ENCODE results near the gene CRYL1. TPM values are rescaled to one million over a fixed set of nuclear protein-coding genes. Genes with fewer than 3 reads are reported as not detected.

The CRYL1 gene
- total RNA-seq, 1 donor from 2014 or later, result 3.6 TPM

DNA sequence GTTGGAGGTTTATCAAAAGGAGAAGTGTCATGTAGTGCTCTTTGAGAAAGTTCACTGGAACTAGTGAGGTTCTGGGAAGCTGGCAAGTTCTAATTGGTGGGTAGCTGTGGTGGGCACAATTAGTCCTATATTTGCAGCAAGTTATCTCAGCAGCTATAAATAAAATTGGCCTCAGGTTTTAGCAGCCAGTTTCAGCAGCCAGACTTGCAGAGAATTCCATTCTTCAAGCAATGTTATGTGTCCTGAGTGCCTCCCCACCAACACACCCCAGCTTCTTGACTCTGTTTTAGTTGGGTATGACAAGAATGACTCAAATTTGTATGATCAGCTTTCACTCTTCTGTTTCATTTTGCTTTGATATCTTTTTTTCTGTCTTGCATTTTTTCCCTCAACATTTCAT, 46.0 kb upstream of the CRYL1 start:
- DNase-seq (ENCODE audit: low spot score), result no peak
- peaks cover 10% of the 10 kb centered on the region for H3F3A ChIP-seq (ENCODE audit: low read depth)
- peaks cover 9% of the 10 kb centered on the region for H3K4me1 Mint-ChIP-seq
- H3K27me3 Mint-ChIP-seq (ENCODE audit: insufficient read depth, low read depth), result peaks cover 4% of the 10 kb centered on the region
- no peak overlapping the region for H3K27ac ChIP-seq
- H3K36me3 Mint-ChIP-seq, result peaks cover 50% of the 10 kb centered on the region
- no peak overlapping the region for H3K27ac Mint-ChIP-seq
- H3K36me3 ChIP-seq, result peaks cover 4% of the 10 kb centered on the region
- no peaks in the 10 kb centered on the region for H4K20me1 ChIP-seq (ENCODE audit: low read depth)
- peaks cover 14% of the 10 kb centered on the region for H3K79me2 ChIP-seq (ENCODE audit: low read depth)
- no peak overlapping the region for H2AFZ ChIP-seq (replicated peaks)
- no peaks in the 10 kb centered on the region for H3K27me3 ChIP-seq
- no peaks in the 10 kb centered on the region for H3K9me3 ChIP-seq (ENCODE audit: low read depth)
- H3K9me3 Mint-ChIP-seq, result peaks cover 32% of the 10 kb centered on the region
- TF ChIP-seq, protein P1, sequence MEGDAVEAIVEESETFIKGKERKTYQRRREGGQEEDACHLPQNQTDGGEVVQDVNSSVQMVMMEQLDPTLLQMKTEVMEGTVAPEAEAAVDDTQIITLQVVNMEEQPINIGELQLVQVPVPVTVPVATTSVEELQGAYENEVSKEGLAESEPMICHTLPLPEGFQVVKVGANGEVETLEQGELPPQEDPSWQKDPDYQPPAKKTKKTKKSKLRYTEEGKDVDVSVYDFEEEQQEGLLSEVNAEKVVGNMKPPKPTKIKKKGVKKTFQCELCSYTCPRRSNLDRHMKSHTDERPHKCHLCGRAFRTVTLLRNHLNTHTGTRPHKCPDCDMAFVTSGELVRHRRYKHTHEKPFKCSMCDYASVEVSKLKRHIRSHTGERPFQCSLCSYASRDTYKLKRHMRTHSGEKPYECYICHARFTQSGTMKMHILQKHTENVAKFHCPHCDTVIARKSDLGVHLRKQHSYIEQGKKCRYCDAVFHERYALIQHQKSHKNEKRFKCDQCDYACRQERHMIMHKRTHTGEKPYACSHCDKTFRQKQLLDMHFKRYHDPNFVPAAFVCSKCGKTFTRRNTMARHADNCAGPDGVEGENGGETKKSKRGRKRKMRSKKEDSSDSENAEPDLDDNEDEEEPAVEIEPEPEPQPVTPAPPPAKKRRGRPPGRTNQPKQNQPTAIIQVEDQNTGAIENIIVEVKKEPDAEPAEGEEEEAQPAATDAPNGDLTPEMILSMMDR (IDR thresholded peaks at IDR 0.05), result no peak
- no peak for TF ChIP-seq EZH2phosphoT487 (IDR thresholded peaks at IDR 0.05)
- no peak for TF ChIP-seq EZH2 (IDR thresholded peaks at IDR 0.05)
- H3K4me2 ChIP-seq, result no peak overlapping the region
- no peak overlapping the region for H3K4me3 ChIP-seq
- H3K4me3 Mint-ChIP-seq, result no peak overlapping the region
- H3K4me1 ChIP-seq, result peaks cover 7% of the 10 kb centered on the region
- no peak overlapping the region for H3K9ac ChIP-seq

DNA sequence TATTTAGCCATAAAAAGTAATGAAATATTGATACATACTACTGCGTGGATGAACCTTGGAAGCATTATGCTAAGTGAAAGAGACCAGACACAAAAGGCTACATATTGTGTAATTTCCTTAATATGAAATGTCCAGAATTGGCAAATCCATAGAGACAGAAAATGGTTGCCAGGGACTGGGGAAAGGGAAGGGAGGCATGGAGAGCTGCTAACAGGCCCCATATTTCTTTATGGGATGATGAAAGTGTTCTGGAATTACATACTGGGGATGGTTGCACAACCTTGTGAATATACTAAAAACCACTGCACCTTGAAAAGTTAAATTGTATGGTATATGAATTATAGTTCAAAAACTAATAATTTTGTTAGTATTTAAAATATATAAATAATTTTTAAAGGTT, 44.9 kb upstream of the CRYL1 start:
- H3K4me3 Mint-ChIP-seq, result no peak overlapping the region

DNA sequence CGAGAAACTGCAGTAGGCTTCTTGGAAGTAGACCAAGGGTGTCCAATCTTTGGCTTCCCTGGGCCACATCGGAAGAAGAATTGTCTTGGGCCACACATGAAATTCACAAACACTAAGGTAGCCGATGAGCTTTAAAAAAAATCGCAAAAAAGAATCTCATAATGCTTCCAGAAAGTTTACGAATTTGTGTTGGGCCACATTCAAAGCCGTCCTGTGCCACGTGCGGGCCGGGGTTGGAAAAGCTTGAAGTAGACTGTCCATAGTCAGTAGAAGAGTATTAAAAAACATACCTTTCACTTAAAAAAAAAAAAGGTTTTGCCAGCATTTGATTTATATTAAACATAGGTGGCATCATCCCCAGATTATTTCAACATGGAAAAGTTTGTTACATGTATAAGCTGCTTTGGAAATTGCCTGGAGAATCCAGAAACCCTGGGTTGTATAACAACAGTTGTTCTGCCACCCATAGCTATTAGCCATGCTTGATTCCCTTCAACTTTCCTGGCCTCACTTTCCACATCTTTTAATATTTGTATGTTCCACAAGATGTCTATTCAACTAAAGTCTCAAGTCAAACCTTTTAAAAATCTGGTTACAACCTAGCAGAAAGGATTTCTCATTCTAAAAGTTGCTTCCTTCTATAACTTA, 42.3 kb upstream of the CRYL1 start:
- H3K9me3 Mint-ChIP-seq, result peaks cover 21% of the 10 kb centered on the region

More for the DNA sequence above, 44.9 kb upstream of the CRYL1 start:
- H3K36me3 ChIP-seq, result no peaks in the 10 kb centered on the region
- H3K36me3 Mint-ChIP-seq, result peaks cover 39% of the 10 kb centered on the region
- no peak overlapping the region for H3K27ac ChIP-seq
- peaks cover 9% of the 10 kb centered on the region for H3K4me1 Mint-ChIP-seq
- peaks cover 4% of the 10 kb centered on the region for H3K27me3 Mint-ChIP-seq (ENCODE audit: insufficient read depth, low read depth)
- no peak overlapping the region for H2AFZ ChIP-seq (replicated peaks)
- peaks cover 14% of the 10 kb centered on the region for H3K79me2 ChIP-seq (ENCODE audit: low read depth)
- no peak overlapping the region for H3K4me2 ChIP-seq
- DNase-seq (ENCODE audit: low spot score), result no peak
- no peak overlapping the region for H3K4me3 ChIP-seq
- H3K27me3 ChIP-seq, result no peaks in the 10 kb centered on the region
- H3K4me1 ChIP-seq, result peaks cover 7% of the 10 kb centered on the region
- H3K9ac ChIP-seq, result no peak overlapping the region
- no peaks in the 10 kb centered on the region for H4K20me1 ChIP-seq (ENCODE audit: low read depth)
- H3K27ac Mint-ChIP-seq, result no peak overlapping the region
- TF ChIP-seq EZH2 (IDR thresholded peaks at IDR 0.05) (no peak), EZH2phosphoT487 (IDR thresholded peaks at IDR 0.05) (no peak)
- TF ChIP-seq, protein P1 (IDR thresholded peaks at IDR 0.05), result no peak
- H3K9me3 ChIP-seq (ENCODE audit: low read depth), result no peaks in the 10 kb centered on the region
- peaks cover 14% of the 10 kb centered on the region for H3F3A ChIP-seq (ENCODE audit: low read depth)
- H3K9me3 Mint-ChIP-seq, result peaks cover 21% of the 10 kb centered on the region

More for the DNA sequence above, 42.3 kb upstream of the CRYL1 start:
- TF ChIP-seq, protein P1 (IDR thresholded peaks at IDR 0.05), result no peak
- TF ChIP-seq EZH2phosphoT487 (IDR thresholded peaks at IDR 0.05), result no peak
- no peak for TF ChIP-seq EZH2 (IDR thresholded peaks at IDR 0.05)
- peak overlapping the region; percentile 84 for H2AFZ ChIP-seq (replicated peaks)
- H3K36me3 ChIP-seq, result no peaks in the 10 kb centered on the region
- Mint-ChIP-seq H3K36me3 (peaks cover 28% of the 10 kb centered on the region), H3K27me3 (ENCODE audit: insufficient read depth, low read depth) (peaks cover 7% of the 10 kb centered on the region), H3K4me3 (peak overlapping the region; percentile 89), H3K4me1 (peaks cover 9% of the 10 kb centered on the region), H3K27ac (peak overlapping the region; percentile 98)
- H3K4me2 ChIP-seq, result peak overlapping the region; percentile 95
- H3K9me3 ChIP-seq (ENCODE audit: low read depth), result no peaks in the 10 kb centered on the region
- H3K27ac ChIP-seq, result peak overlapping the region; percentile 83
- H3K9ac ChIP-seq, result peak overlapping the region; percentile 49
- H4K20me1 ChIP-seq (ENCODE audit: low read depth), result no peaks in the 10 kb centered on the region
- H3K4me3 ChIP-seq, result peak overlapping the region; percentile 64
- H3F3A ChIP-seq (ENCODE audit: low read depth), result peaks cover 14% of the 10 kb centered on the region
- H3K79me2 ChIP-seq (ENCODE audit: low read depth), result peaks cover 14% of the 10 kb centered on the region
- DNase-seq (ENCODE audit: low spot score), result no peak
- H3K27me3 ChIP-seq, result no peaks in the 10 kb centered on the region
- H3K4me1 ChIP-seq, result peaks cover 7% of the 10 kb centered on the region

Data from neural progenitor cell (in vitro differentiated cells).